Transverse colon (tissue), 4 donors: ENCODE data around the gene BSG. TPM values are rescaled to one million over a fixed set of nuclear protein-coding genes. Genes with fewer than 3 reads are reported as not detected.
A peak's percentile ranks its signal among the peaks of the same experiment; 100 is the strongest.

Experiments used
- DNase-seq: peaks from one replicate; pipeline ENCODE4 v3.0.0-alpha.2; 2019
- H3K27ac ChIP-seq, 4 donors: fragments of 200-600 bp; sonication (generic); 2 replicates each; pipeline ENCODE4 v1.5.1; 2016 to 2018; ENCODE audit warnings: inconsistent platforms in 4 of 4
- H3K27me3 ChIP-seq: fragments of 200-600 bp; sonication (generic); 2 replicates; pipeline ENCODE4 v1.5.1; 2017; ENCODE audit warnings: inconsistent platforms
- H3K36me3 ChIP-seq, 4 donors: fragments of 200-600 bp; sonication (generic); 2 replicates each; pipeline ENCODE4 v1.5.1; 2017 to 2019; ENCODE audit warnings: inconsistent platforms in 4 of 4
- H3K4me1 ChIP-seq, 4 donors: fragments of 200-600 bp; sonication (generic); 2 replicates each; pipeline ENCODE4 v1.5.1; 2017 to 2020; ENCODE audit warnings: inconsistent platforms in 4 of 4
- H3K4me3 ChIP-seq, 4 donors: fragments of 200-600 bp; sonication (generic); 1 replicate in 1 of 4; 2 replicates in 3 of 4; pipeline versions ENCODE4 v1.5.1 to v1.6.1; 2017 to 2019; ENCODE audit warnings: inconsistent platforms in 4 of 4
- H3K9me3 ChIP-seq, 2 donors: fragments of 200-600 bp; sonication (generic); 2 replicates each; pipeline ENCODE4 v1.5.1; 2017 to 2019; ENCODE audit warnings: inconsistent platforms in 2 of 2
- CTCF ChIP-seq, 5 experiments: fragments of 200-600 bp in 3 of 5; fragments of 450-650 bp in 2 of 5; sonication (generic) in 3 of 5; IDR thresholded peaks; 1 replicate in 2 of 5; 2 replicates in 3 of 5; pipeline ENCODE4 v1.5.1; 2016 to 2017; ENCODE audit warnings: antibody characterized with exemption in 5 of 5, inconsistent platforms in 3 of 5, mild to moderate bottlenecking in 2 of 5, moderate library complexity in 1 of 5
- EP300 ChIP-seq: sonication (generic); formaldehyde crosslinking; IDR thresholded peaks from one replicate; pipeline ENCODE4 v1.6.1; 2017; ENCODE audit warnings: antibody characterized with exemption, low read depth
- POLR2A ChIP-seq: fragments of 450-650 bp; IDR thresholded peaks from one replicate; pipeline ENCODE4 v1.6.1; 2016; ENCODE audit warnings: antibody characterized with exemption, mild to moderate bottlenecking, moderate library complexity
- POLR2AphosphoS5 ChIP-seq, 3 donors: sonication (generic); formaldehyde crosslinking; IDR thresholded peaks; one replicate each; pipeline ENCODE4 v1.6.1; 2016; ENCODE audit warnings: antibody characterized with exemption in 3 of 3
- WGBS, 2 donors: methylation state at CpG; one replicate each; pipeline ENCODE4 v1.1.5; 2018; ENCODE audit warnings: low coverage in 1 of 2; 5-methylcytosine and 5-hydroxymethylcytosine counted together
- in situ Hi-C, 4 donors: fragments of 200-750 bp; cut with MboI; loops; one replicate each; pipeline versions ENCODE4 v1.15.0 to v1.15.1; 2017; ENCODE audit warnings: low sequenced_read_pairs in 3 of 4, low pct_ligation_motif_present in 1 of 4, low pct_unique_long_range_greater_than_20kb in 1 of 4
- intact Hi-C: fragments of 100-400 bp; cut with DNase I; formaldehyde crosslinking; loops from one replicate; pipeline ENCODE4 v1.15.1; 2023; ENCODE audit warnings: low total_unique reads
- total RNA-seq, 4 donors: library from RNA; depleted of rRNA; stranded (reverse); fragments of >200 nt; gene quantifications; one replicate each; pipeline ENCODE4 v1.1.0, GENCODE V29; 2016

Gene BSG
- total RNA-seq, 4 donors from 2014 or later: 909 to 2,228 (median 1,224) TPM

GRCh38 chr19:547836-548720, 24.3 kb upstream of the BSG start:
- TF ChIP-seq CTCF (IDR thresholded peaks at IDR 0.05) (no peak), POLR2AphosphoS5 (IDR thresholded peaks at IDR 0.05) (no peak), POLR2A (no peak), EP300 (no peak)
- H3K4me1 ChIP-seq: peaks cover 0 to 16% (median 9%) of the 10 kb centered on the region in 4 donors
- no peak overlapping the region for H3K27ac ChIP-seq
- no peaks in the 10 kb centered on the region for H3K27me3 ChIP-seq
- no peaks in the 10 kb centered on the region for H3K36me3 ChIP-seq
- WGBS, 2 donors: 42 to 88% methylated on average over 2 to 26 of the region's 26 CpGs
- DNase-seq: no peak
- in situ Hi-C loops (no loop called here), intact Hi-C loops (no loop called here)
- H3K9me3 ChIP-seq: no peaks in the 10 kb centered on the region
- H3K4me3 ChIP-seq: no peak overlapping the region

GRCh38 chr19:548886-549830, 23.2 kb upstream of the BSG start:
- TF ChIP-seq POLR2A: no peak
- no peak for TF ChIP-seq POLR2AphosphoS5 (IDR thresholded peaks at IDR 0.05)
- no peak for TF ChIP-seq EP300
- TF ChIP-seq CTCF (IDR thresholded peaks at IDR 0.05): no peak
- no peak overlapping the region for H3K4me3 ChIP-seq
- no peaks in the 10 kb centered on the region for H3K27me3 ChIP-seq
- intact Hi-C loops: loop anchor here (1.0 kb wide), 1 partner anchor 39 kb away; no protein-coding TSS in a partner anchor
- DNase-seq: no peak
- WGBS, 2 donors: 79% methylated on average over 27 of the region's 52 CpGs; no CpG with 5 or more reads in 1 of the 2 donors
- in situ Hi-C loops: no loop called here
- no peaks in the 10 kb centered on the region for H3K9me3 ChIP-seq
- peaks cover 0 to 21% (median 12%) of the 10 kb centered on the region in 4 donors for H3K4me1 ChIP-seq
- no peak overlapping the region for H3K27ac ChIP-seq
- no peaks in the 10 kb centered on the region for H3K36me3 ChIP-seq

- no peak for TF ChIP-seq CTCF (IDR thresholded peaks at IDR 0.05)
- TF ChIP-seq POLR2AphosphoS5 (IDR thresholded peaks at IDR 0.05): no peak
- TF ChIP-seq EP300: no peak
- no peak for TF ChIP-seq POLR2A
- Histone ChIP-seq H3K27me3 (no peaks in the 10 kb centered on the region), H3K4me3 (no peak overlapping the region), H3K27ac (peak overlapping the region in 3 of 4 donors; percentile 8 to 36 (median 10)), H3K9me3 (no peaks in the 10 kb centered on the region), H3K36me3 (no peaks in the 10 kb centered on the region), H3K4me1 (peaks cover 14 to 54% (median 31%) of the 10 kb centered on the region in 4 donors)
- intact Hi-C loops: no loop called here
- DNase-seq: no peak
- in situ Hi-C loops: no loop called here
- WGBS, 2 donors: 69 to 83% methylated on average over 9 to 18 of the region's 20 CpGs
Measured at GRCh38 chr19:554817-555216, 17.6 kb upstream of the BSG start.

GRCh38 chr19:555474-555808, 17.0 kb upstream of the BSG start:
- intact Hi-C loops: no loop called here

More at GRCh38 chr19:555474-555808, 17.0 kb upstream of the BSG start:
- H3K36me3 ChIP-seq: no peaks in the 10 kb centered on the region
- no peak for TF ChIP-seq CTCF (IDR thresholded peaks at IDR 0.05)
- no peaks in the 10 kb centered on the region for H3K9me3 ChIP-seq
- DNase-seq: no peak
- no peaks in the 10 kb centered on the region for H3K27me3 ChIP-seq
- no peak overlapping the region for H3K4me3 ChIP-seq
- in situ Hi-C loops: no loop called here
- 85% methylated on average over 14 of the region's 14 CpGs; no CpG with 5 or more reads in 1 of the 2 donors for WGBS, 2 donors
- H3K27ac ChIP-seq: peak overlapping the region; percentile 51 to 76 (median 62)
- peaks cover 14 to 54% (median 31%) of the 10 kb centered on the region in 4 donors for H3K4me1 ChIP-seq
